BLaER1 treated with 17β-estradiol and CSF1 and Interleukin-3, amounts not matched to agents 10 nM and 100 nM (cell line): ENCODE measurements around the gene KIAA0930.

Experiments
- H3K27ac ChIP-seq, 11 experiments: shearing (Covaris generic); formaldehyde crosslinking; 2 replicates each; pipeline ENCODE4 v1.8.1; 2022
- H3K27me3 ChIP-seq, 11 experiments: shearing (Covaris generic); formaldehyde crosslinking; 2 replicates each; pipeline ENCODE4 v1.8.1; 2022
- H3K36me3 ChIP-seq, 11 experiments: shearing (Covaris generic); formaldehyde crosslinking; 2 replicates each; pipeline ENCODE4 v1.8.1; 2022
- H3K4me1 ChIP-seq, 10 experiments: shearing (Covaris generic); formaldehyde crosslinking; 2 replicates each; pipeline ENCODE4 v1.8.1; 2022
- H3K4me2 ChIP-seq, 11 experiments: shearing (Covaris generic); formaldehyde crosslinking; 2 replicates each; pipeline ENCODE4 v1.8.1; 2022
- H3K4me3 ChIP-seq, 10 experiments: shearing (Covaris generic); formaldehyde crosslinking; 2 replicates each; pipeline ENCODE4 v1.8.1; 2022
- H3K9ac ChIP-seq, 11 experiments: shearing (Covaris generic); formaldehyde crosslinking; 2 replicates each; pipeline ENCODE4 v1.8.1; 2022
- H3K9me3 ChIP-seq, 11 experiments: shearing (Covaris generic); formaldehyde crosslinking; replicated peaks in 1 of 11; 2 replicates each; pipeline ENCODE4 v1.8.1; 2022
- H4K20me1 ChIP-seq, 11 experiments: shearing (Covaris generic); formaldehyde crosslinking; 2 replicates each; pipeline ENCODE4 v1.8.1; 2022
- Cebpa-rat ChIP-seq, 11 experiments: shearing (Covaris generic); IDR thresholded peaks; 2 replicates each; pipeline ENCODE4 v1.8.1; 2022

KIAA0930 gene

GRCh38 chr22:45200230-45200629, 40.5 kb downstream of the KIAA0930 start:
- H3K27ac ChIP-seq: no peak overlapping the region
- no peak for TF ChIP-seq Cebpa-rat (IDR thresholded peaks at IDR 0.05)
- no peak overlapping the region for H3K4me3 ChIP-seq
- peak overlapping the region in 3 of 11 experiments; percentile 8 to 20 (median 15); a peak in 3 of 22 replicates for H3K9ac ChIP-seq
- peaks cover 87 to 100% (median 98%) of the 10 kb centered on the region in 11 experiments for H3K36me3 ChIP-seq
- H3K4me2 ChIP-seq: no peak overlapping the region
- no peaks in the 10 kb centered on the region for H3K9me3 ChIP-seq
- no peaks in the 10 kb centered on the region for H3K27me3 ChIP-seq
- H3K4me1 ChIP-seq: peaks cover 28 to 39% (median 33%) of the 10 kb centered on the region in 10 experiments
- peaks cover 42 to 98% (median 56%) of the 10 kb centered on the region in 11 experiments; a peak in 21 of 22 replicates for H4K20me1 ChIP-seq

GRCh38 chr22:45199723-45200122, 41.0 kb downstream of the KIAA0930 start:
- Histone ChIP-seq H3K27me3 (no peaks in the 10 kb centered on the region), H3K9me3 (no peaks in the 10 kb centered on the region), H3K4me1 (peaks cover 28 to 39% (median 33%) of the 10 kb centered on the region in 10 experiments), H3K27ac (no peak overlapping the region), H3K9ac (no peak overlapping the region), H3K4me2 (no peak overlapping the region), H3K36me3 (peaks cover 87 to 100% (median 98%) of the 10 kb centered on the region in 11 experiments), H3K4me3 (no peak overlapping the region), H4K20me1 (peaks cover 42 to 98% (median 60%) of the 10 kb centered on the region in 11 experiments; a peak in 21 of 22 replicates)
- TF ChIP-seq Cebpa-rat (IDR thresholded peaks at IDR 0.05): no peak

GRCh38 chr22:45198463-45198795, 42.3 kb downstream of the KIAA0930 start:
- no peak overlapping the region for H3K27ac ChIP-seq
- TF ChIP-seq Cebpa-rat (IDR thresholded peaks at IDR 0.05): no peak

GRCh38 chr22:45197606-45198462, 42.9 kb downstream of the KIAA0930 start:
- Histone ChIP-seq H4K20me1 (peaks cover 34 to 96% (median 51%) of the 10 kb centered on the region in 11 experiments; a peak in 21 of 22 replicates), H3K27ac (no peak overlapping the region), H3K4me1 (peaks cover 18 to 23% (median 20%) of the 10 kb centered on the region in 10 experiments), H3K4me2 (no peak overlapping the region), H3K27me3 (no peaks in the 10 kb centered on the region), H3K9ac (no peak overlapping the region), H3K4me3 (no peak overlapping the region), H3K36me3 (peaks cover 72 to 97% (median 84%) of the 10 kb centered on the region in 11 experiments), H3K9me3 (no peaks in the 10 kb centered on the region)
- TF ChIP-seq Cebpa-rat (IDR thresholded peaks at IDR 0.05): no peak

More at GRCh38 chr22:45198463-45198795, 42.3 kb downstream of the KIAA0930 start:
- H3K9me3 ChIP-seq: no peaks in the 10 kb centered on the region
- peaks cover 78 to 97% (median 90%) of the 10 kb centered on the region in 11 experiments for H3K36me3 ChIP-seq
- H3K4me3 ChIP-seq: no peak overlapping the region
- peaks cover 40 to 98% (median 56%) of the 10 kb centered on the region in 11 experiments; a peak in 21 of 22 replicates for H4K20me1 ChIP-seq
- H3K4me1 ChIP-seq: peaks cover 24 to 29% (median 25%) of the 10 kb centered on the region in 10 experiments
- no peak overlapping the region for H3K4me2 ChIP-seq
- no peak overlapping the region for H3K9ac ChIP-seq
- no peaks in the 10 kb centered on the region for H3K27me3 ChIP-seq

GRCh38 chr22:45196926-45197605, 43.6 kb downstream of the KIAA0930 start:
- no peak for TF ChIP-seq Cebpa-rat (IDR thresholded peaks at IDR 0.05)
- Histone ChIP-seq H3K27me3 (no peaks in the 10 kb centered on the region), H3K4me1 (peaks cover 10 to 16% (median 13%) of the 10 kb centered on the region in 10 experiments), H3K4me2 (no peak overlapping the region), H3K9ac (no peak overlapping the region), H3K27ac (no peak overlapping the region), H3K36me3 (peaks cover 67 to 97% (median 78%) of the 10 kb centered on the region in 11 experiments), H3K9me3 (no peaks in the 10 kb centered on the region), H3K4me3 (no peak overlapping the region), H4K20me1 (peaks cover 26 to 95% (median 46%) of the 10 kb centered on the region in 11 experiments; a peak in 20 of 22 replicates)

GRCh38 chr22:45196308-45196707, 44.4 kb downstream of the KIAA0930 start:
- H3K9me3 ChIP-seq: no peaks in the 10 kb centered on the region
- no peak overlapping the region for H3K4me2 ChIP-seq
- no peak overlapping the region for H3K27ac ChIP-seq
- no peak overlapping the region for H3K4me3 ChIP-seq
- H3K36me3 ChIP-seq: peaks cover 60 to 97% (median 71%) of the 10 kb centered on the region in 11 experiments
- H4K20me1 ChIP-seq: peaks cover 18 to 92% (median 42%) of the 10 kb centered on the region in 11 experiments; a peak in 19 of 22 replicates
- no peaks in the 10 kb centered on the region for H3K27me3 ChIP-seq
- H3K9ac ChIP-seq: no peak overlapping the region
- H3K4me1 ChIP-seq: peaks cover 3 to 8% (median 6%) of the 10 kb centered on the region in 10 experiments; a peak in 19 of 20 replicates
- no peak for TF ChIP-seq Cebpa-rat (IDR thresholded peaks at IDR 0.05)

- Histone ChIP-seq H3K9ac (no peak overlapping the region), H3K4me3 (no peak overlapping the region), H3K27ac (no peak overlapping the region), H3K4me1 (peaks cover 0 to 5% (median under 1%) of the 10 kb centered on the region in 10 experiments; a peak in 4 of 20 replicates), H3K9me3 (no peaks in the 10 kb centered on the region), H3K36me3 (peaks cover 56 to 95% (median 69%) of the 10 kb centered on the region in 11 experiments), H3K27me3 (no peaks in the 10 kb centered on the region), H4K20me1 (peaks cover 13 to 91% (median 41%) of the 10 kb centered on the region in 11 experiments; a peak in 17 of 22 replicates), H3K4me2 (no peak overlapping the region)
- no peak for TF ChIP-seq Cebpa-rat (IDR thresholded peaks at IDR 0.05)
Observed at GRCh38 chr22:45195616-45196015, 45.1 kb downstream of the KIAA0930 start.

- TF ChIP-seq Cebpa-rat (IDR thresholded peaks at IDR 0.05): no peak
- Histone ChIP-seq H3K36me3 (peaks cover 47 to 91% (median 63%) of the 10 kb centered on the region in 11 experiments), H4K20me1 (peaks cover 6 to 91% (median 37%) of the 10 kb centered on the region in 11 experiments; a peak in 16 of 22 replicates), H3K9me3 (no peaks in the 10 kb centered on the region), H3K4me3 (no peak overlapping the region), H3K4me1 (peaks cover 0 to 5% (median 0%) of the 10 kb centered on the region in 10 experiments; a peak in 1 of 20 replicates), H3K4me2 (no peak overlapping the region), H3K27me3 (no peaks in the 10 kb centered on the region), H3K9ac (no peak overlapping the region; a peak in 1 of 22 replicates), H3K27ac (no peak overlapping the region)
Observed at GRCh38 chr22:45194686-45195085, 46.0 kb downstream of the KIAA0930 start.
